GM19099 (cell line): ENCODE measurements around the gene NDUFA11.

Source experiments
- POLR2A ChIP-seq: IDR thresholded peaks from 3 replicates; pipeline ENCODE4 v1.6.1; 2011; ENCODE audit warnings: low read depth; ENCODE audit not compliant: insufficient read length; ENCODE audit errors: extremely low read depth

Gene NDUFA11

GRCh38 chr19:5864725-5865486 is 38.7 kb downstream of the NDUFA11 start:
- TF ChIP-seq POLR2A = no peak

GRCh38 chr19:5864013-5864720 is 39.4 kb downstream of the NDUFA11 start:
- no peak for TF ChIP-seq POLR2A

GRCh38 chr19:5863030-5863665 is 40.4 kb downstream of the NDUFA11 start:
- no peak for TF ChIP-seq POLR2A

GRCh38 chr19:5857203-5858081 is 46.1 kb downstream of the NDUFA11 start:
- no peak for TF ChIP-seq POLR2A

- no peak for TF ChIP-seq POLR2A
Measured at GRCh38 chr19:5851302-5851701, 52.3 kb downstream of the NDUFA11 start, which contains the start of gene FUT3. Gene FUT3, minus strand, starts transcription at chr19:5851449.

- TF ChIP-seq POLR2A = no peak
Measured at GRCh38 chr19:5850743-5851293, 52.8 kb downstream of the NDUFA11 start.

GRCh38 chr19:5850189-5850588 is 53.4 kb downstream of the NDUFA11 start:
- no peak for TF ChIP-seq POLR2A
